GM12872 (cell line): ENCODE measurements around the gene NLK.

Source experiments
- TF ChIP-seq, protein P1 (sequence below): IDR thresholded peaks from 3 replicates; pipeline ENCODE4 v1.5.1; 2011; ENCODE audit warnings: low read depth, mild to moderate bottlenecking, low read length, moderate library complexity; ENCODE audit not compliant: insufficient read depth

NLK gene

GRCh38 chr17:28029044-28029443, 13.4 kb upstream of the NLK start:
- TF ChIP-seq, protein P1, sequence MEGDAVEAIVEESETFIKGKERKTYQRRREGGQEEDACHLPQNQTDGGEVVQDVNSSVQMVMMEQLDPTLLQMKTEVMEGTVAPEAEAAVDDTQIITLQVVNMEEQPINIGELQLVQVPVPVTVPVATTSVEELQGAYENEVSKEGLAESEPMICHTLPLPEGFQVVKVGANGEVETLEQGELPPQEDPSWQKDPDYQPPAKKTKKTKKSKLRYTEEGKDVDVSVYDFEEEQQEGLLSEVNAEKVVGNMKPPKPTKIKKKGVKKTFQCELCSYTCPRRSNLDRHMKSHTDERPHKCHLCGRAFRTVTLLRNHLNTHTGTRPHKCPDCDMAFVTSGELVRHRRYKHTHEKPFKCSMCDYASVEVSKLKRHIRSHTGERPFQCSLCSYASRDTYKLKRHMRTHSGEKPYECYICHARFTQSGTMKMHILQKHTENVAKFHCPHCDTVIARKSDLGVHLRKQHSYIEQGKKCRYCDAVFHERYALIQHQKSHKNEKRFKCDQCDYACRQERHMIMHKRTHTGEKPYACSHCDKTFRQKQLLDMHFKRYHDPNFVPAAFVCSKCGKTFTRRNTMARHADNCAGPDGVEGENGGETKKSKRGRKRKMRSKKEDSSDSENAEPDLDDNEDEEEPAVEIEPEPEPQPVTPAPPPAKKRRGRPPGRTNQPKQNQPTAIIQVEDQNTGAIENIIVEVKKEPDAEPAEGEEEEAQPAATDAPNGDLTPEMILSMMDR: no peak

DNA sequence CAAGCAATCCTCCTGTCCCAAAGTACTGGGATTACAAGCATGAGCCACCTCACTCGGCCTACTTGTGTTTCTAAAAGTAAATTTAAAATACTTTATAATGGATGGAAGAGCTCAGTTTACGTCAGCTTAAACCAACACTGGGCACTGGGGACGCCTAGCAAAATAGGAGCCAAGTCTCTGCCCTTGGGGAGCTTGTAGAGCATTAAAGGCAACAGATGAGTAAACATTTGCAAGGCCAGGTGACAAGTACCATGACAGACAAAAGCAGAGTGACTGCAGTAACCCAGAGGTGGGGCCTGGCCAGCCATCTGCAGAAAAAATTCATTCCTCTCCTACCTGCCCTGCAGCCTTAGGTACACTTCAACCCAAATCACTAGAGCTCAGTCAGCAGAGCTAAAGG, 12.1 kb upstream of the NLK start:
- TF ChIP-seq, protein P1: no peak

DNA sequence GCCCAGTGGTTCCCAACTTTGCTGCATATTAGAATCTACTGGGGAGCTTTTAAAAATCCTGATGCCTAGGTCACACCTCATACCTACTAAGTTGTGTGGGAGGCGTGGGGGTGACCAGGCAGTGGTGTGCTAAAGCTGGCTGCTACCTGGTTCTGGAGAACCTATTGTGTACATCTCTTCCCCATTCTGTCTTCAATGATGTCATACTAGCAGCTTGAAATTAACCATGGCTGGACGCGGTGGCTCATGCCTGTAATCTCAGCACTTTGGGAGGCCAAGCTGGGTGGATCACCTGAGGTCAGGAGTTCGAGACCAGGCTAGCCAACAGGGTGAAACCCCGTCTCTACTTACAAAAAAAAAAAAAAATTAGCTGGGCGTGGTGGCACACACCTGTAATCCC, 11.3 kb upstream of the NLK start:
- TF ChIP-seq, protein P1: no peak

GRCh38 chr17:28033972-28034714, 8.3 kb upstream of the NLK start:
- TF ChIP-seq, protein P1: no peak

- TF ChIP-seq, protein P1: no peak
Measured at GRCh38 chr17:28038802-28039201, 3.7 kb upstream of the NLK start.

DNA sequence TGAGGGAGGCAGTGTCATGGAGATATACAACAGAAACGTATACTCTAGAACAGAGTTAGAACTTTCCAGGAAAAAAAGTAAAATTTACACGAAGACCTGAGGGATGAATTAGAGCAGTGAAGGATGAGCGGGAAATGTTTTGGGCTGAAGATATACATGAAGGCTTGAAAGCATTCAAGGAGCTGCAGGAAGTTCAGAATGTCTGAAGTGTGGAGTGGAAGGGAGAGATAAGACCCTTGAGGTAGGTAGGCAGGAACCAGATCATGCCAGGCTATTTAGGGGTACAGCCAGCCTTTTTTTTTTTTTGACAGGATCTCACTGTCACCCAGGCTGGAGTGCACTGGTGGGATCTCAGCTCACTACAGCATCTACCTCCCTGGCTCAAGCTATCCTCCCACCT, 3.2 kb upstream of the NLK start:
- TF ChIP-seq, protein P1: no peak

DNA sequence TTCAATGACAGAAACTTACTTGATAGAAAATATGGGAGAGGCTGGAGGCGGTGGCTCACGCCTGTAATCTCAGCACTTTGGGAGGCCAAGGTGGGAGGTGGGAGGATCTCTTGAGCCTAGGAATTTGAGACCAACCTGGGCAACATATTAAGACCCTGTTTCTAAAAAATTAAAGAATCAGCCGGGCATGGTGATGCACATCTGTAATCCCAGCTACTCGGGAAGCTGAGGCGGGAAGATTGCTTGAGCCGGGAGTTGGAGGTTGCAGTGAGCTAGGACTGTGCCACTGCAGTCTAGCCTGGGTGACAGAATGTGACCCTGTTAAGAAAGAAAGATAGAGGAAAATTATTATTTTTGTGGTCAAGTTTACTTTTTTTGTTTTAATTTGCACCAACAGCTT, 2.1 kb upstream of the NLK start:
- TF ChIP-seq, protein P1: no peak
